GM20431 (cell line): ENCODE data around the gene RFX1.

Experiments
- in situ Hi-C: fragments of 300-500 bp; cut with MseI, MboI; formaldehyde crosslinking; loops from one replicate; pipeline ENCODE4 v1.15.0; 2020; ENCODE audit warnings: low sequenced_read_pairs; ENCODE audit not compliant: unreplicated experiment

The RFX1 gene

DNA sequence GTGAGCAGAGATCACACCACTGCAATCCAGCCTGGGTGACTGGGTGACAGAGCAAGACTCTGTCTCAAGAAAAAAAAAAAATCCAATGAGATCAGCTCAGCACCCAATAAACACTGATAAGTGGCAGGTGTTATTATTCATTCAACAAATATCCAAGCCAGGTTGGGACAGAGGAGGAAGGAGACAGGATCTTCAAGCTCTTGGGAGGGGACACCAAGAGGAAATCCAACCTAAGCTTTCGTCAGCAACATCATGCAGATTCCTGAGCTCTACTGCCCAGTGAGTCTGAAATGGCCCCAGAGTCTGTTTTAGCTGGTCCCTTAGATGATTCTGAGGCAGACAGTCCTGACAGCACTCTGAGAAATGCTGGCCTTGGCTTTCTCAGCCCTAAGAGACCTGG, 7.7 kb downstream of the RFX1 start:
- in situ Hi-C loops, result no loop called here

DNA sequence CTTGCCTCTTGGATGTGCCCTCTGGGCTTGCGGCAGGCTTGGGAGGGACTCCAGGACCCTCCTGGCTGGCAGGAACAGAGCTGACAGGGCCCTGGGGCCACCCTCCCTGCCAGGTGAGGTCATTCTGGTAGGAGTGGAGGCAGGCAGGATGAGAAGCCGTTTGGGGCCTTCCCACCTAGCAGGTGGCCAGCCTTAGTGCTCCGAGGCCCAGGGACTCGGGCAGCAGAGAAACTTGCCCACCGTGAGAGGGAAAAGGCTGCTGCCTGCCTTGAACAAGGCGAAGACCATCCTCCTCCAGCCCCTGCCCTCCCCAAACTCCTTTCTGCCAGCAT, 8.5 kb downstream of the RFX1 start:
- in situ Hi-C loops, result no loop called here

DNA sequence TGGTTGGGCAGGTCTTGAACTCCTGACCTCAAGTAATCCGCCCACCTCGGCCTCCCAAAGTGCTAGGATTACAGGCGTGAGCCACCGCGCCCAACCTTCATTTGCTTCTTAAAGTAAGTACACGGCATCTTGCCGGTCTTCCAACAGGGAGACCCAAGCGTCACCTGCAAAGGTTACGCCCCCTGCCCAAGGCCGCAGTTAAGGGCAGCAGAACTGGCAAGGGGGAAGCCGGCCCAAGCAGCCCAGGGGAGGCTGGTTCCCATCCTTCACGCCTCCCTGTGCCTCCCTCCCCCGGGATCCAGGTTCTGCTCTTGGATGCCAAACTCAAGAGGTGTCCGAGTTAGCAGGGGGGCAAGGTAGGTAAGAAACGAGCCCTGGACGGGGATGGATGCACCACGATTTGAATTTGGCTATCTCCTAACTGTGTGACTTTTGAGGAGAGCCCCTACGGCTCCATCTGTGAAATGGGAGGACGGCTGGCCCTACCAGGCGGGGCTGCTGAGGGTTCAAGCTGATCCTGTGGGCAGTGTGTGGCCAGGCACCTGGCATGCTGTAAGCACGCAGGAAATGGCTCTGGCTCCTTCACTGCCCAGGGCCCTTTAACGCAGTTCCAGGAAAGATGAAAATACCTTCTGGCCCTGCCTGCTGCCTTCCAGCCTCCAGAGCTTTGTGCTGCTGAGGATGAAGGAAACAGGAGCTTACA, 9.0 kb downstream of the RFX1 start:
- in situ Hi-C loops, result no loop called here

DNA sequence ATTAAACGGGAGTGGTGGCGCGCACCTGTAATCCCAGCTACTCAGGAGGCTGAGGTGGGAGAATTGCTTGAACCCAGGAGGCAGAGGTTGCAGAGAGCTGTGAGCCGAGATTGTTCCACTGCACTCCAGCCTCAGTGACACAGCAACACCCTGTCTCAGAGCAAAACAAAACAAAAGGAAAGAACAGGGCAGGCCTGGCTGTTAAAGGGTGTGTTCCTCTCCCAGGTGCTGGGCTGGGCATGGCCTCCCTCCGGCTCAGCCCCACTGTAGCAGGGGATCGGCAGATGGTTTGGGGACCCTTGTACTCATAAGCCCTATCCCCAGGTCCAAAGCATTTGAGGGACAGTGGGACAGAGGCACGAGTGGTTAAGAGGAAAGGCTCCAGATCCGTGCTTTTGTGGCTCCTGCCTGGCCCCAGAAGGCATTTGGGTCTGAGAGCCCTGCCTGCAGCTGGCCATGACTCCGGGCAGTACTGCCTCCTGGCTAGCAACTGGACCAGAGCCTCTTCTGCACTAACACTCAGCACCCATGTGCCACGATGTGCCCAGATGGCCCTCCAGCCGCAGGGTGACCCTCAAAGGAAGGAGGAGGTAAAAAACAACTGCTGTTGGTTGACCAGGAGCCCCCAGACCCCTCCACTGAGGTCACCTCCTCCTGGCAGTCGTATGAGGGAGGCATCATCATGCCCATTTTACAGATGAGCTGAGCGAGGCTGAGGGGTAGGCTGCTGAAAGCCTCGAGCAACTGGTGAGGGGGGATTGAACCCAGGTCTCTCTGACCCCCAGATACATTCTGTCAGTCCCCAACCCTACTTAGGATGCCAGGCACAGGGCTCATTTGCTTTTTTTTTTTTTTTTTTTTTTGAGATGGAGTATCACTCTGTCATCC, 10.0 kb downstream of the RFX1 start:
- in situ Hi-C loops, result no loop called here

DNA sequence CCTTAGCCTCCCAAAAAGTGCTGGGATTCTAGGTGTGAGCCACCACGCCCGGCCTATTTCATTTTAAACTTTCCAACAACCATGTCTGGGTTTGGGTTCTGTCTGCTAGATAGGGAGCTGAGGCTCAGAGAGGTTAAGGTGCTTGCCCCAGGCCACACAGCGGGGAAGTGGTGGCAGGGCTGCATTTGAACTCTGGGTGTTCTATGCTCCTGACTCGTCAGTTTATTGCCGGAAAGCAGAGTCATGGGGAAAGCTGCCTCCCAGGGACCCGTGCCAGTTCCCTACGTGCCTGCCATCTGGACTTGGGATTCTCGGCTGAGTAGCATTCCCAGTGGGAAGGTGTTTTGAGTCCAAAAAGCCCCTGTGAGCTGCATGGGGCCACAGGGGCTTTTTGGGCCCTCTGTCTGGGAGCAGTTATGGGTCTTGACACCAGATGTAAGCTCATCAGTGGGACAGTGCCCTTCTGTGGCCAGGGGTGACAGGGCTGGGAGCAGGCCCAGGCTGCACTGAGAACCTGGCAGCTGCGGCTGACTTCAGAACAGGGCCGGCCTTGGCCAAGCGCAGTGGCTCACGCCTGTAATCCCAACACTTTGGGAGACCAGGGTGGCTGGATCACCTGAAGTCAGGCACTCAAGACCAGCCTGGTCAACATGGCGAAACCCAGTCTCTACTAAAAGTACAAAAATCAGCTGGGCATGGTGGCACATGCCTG, 10.9 kb downstream of the RFX1 start:
- in situ Hi-C loops, result no loop called here

DNA sequence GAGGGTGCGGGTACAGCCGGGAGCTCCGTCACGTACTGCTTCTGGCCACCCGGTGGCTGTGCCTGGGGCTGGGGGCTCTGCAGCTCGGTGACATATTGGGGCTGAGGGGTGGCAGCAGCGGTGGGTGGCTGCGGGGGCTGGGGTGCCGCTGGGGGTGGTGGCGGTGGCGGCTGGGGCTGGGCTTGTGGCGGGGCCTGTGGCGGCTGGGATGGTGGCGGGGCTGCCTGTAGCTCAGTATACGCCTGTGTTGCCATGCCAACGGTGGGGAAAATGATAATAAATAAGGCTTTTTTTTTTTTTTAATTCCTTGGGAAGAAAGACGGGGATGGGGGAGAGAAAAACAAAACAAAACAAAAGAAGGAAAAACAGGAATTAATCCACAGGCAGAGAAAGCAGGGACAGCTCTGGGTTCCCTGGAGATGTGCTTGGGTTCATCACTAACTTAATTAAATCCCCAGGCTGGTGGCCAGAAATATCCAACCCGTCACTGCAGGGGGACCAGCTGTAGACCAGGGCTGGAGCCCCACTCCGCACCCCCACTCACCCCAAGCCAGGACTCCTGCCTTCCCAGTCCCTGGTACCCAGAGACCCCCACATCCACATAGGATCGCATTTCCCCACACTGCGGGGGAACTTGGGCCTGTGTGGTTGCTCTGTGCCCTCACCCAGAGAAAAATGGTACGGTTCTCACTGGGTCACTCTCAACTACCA, 12.4 kb downstream of the RFX1 start:
- in situ Hi-C loops, result no loop called here

DNA sequence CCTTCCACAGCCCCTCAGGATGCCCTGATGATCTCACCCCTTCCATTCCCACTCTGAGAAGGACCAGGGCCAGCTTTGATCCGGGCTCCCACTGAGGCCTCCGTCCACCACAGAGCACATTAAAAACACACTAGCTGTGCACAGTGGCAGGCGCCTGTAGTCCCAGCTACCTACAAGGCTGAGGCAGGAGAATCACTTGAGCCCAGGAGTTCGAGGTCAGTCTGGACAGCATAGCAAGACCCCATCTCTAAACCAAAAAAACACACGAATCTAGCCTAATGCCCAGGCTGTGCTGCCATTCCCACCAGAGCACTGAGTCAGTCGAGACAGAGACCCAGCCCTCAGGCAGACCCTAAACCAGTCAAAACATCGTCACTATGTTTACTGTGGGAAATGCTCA, 14.1 kb downstream of the RFX1 start:
- in situ Hi-C loops, result no loop called here

DNA sequence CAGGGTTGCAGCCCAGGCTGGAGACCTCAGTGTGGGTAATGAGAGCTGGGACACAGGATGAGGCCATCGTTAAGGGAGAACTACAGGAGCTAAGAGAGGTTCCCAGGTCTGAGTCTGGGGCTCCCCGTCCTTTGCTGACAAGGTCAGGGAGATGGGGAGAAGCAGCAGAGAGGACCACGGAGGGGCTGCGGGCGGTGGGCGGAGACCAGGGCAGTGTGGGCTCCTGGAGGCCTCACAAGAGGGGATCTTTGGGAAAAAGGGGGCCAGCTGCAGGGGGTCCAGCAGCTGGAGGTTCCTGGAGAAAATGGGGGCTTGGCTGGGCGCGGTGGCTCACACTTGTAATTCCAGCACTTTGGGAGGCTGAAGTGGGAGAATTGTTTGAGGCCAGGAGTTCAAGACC, 16.0 kb downstream of the RFX1 start:
- in situ Hi-C loops, result no loop called here

DNA sequence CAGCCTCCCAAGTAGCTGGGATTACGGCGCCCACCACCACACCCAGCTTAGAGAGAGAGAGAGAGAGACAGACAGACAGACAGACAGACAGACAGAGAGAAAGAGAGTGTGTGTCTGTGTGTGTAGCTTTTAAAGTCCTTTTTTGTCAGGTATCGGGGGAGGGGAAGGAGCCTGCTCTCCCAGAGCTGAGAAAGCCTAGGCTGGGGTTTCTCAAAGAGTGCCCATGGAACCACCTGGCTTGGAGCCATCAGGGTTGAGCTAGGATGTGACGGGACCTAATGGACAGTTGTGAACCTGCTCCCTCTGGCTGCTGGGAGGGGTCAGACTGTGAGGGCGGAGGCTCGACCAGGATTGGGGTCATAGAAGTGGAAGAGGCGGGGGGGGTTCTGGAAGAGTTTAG, 16.6 kb downstream of the RFX1 start:
- in situ Hi-C loops, result no loop called here

DNA sequence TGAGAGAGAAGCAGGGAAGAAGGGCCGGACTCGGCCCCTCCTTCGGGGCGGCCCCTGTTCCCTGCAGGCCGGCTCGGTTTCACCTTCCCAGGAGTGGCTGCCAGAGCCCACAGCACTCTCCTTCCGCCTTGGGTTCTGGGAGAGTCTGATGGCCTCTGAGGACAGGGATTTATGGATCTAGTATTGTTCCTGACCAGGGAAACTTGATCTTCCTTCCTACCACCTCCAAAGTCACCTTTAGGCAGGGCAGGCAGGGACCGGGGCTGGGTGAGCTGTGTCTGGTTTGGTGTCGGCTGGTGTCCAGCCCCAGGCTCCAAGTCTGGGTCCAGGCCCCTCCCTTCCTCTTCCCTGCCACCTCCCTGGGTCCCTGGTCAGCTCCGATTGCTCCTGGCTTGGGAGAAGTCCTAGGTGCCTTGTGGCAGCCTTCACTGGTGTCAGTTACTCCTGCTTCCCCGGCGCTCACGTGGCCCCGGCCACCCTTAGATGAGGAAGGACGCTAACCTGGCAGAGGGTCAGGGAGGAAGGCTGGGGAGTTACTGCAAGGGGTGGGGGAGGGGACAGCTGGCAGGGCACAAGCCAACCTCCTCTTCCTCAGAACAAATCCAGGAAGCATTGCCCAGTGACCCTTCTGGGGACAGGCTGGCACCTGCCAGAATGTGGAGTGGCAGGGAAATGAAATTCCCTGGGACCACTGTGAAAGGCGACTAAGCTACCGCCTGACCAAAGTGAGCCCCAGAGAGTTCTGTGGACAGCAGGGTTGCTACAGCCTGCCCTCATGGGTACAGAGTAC, 18.8 kb downstream of the RFX1 start:
- in situ Hi-C loops, result no loop called here

DNA sequence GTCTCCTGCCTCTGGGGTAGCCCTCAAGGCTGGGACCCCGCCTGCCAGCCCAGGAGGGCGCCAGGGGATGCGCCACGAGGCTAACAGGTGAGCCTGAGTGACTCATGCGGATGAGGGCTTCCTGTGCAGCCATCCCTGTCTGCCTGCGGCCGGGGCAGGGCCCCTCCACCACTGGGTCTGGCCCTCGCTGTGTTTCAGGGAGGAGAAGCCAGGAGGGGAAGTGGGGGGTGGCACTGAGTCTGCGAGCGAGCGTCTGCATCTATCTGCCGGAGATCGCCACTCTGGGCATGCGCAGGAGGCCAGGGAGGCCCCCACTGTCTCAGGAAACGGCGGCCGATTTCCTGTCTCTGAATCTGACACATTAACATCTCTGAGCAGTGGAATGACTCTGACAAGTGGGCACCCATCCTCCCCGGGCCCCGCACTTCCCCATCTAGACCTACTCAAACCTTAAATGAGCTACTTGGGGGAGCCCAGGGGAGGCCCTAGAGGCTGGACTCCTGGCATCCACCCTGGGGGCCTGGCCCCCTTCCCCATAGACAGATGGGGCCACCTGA, 19.7 kb downstream of the RFX1 start:
- in situ Hi-C loops, result no loop called here

DNA sequence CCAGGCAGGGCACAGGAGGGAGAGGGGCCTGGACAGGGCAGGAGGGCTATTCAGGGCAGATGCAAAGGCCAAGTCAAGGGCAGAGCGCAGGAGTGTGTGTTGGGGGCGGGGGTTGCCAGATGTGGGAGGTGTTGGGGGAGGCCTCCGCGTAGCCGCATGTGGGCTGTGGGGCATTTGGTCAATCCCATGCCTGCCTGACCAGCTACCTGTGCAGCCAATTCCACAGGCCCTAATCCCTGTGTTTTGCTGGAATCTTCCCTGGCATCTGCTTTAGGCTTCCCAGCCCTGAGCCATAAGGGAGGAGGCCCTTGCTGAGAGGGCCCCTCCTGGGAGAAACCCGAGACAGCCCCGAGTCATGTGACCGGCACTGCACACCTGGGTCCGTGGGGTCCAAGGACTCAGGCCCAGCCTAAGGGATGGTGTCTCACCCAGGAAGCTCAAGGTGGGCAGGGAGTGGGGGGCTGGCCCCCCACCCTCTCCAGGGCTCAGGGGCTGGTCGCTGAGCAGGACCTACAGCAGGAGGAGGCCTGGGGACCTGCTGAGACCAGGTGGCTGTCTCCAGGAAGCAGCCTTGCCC, 20.3 kb downstream of the RFX1 start:
- in situ Hi-C loops, result no loop called here

DNA sequence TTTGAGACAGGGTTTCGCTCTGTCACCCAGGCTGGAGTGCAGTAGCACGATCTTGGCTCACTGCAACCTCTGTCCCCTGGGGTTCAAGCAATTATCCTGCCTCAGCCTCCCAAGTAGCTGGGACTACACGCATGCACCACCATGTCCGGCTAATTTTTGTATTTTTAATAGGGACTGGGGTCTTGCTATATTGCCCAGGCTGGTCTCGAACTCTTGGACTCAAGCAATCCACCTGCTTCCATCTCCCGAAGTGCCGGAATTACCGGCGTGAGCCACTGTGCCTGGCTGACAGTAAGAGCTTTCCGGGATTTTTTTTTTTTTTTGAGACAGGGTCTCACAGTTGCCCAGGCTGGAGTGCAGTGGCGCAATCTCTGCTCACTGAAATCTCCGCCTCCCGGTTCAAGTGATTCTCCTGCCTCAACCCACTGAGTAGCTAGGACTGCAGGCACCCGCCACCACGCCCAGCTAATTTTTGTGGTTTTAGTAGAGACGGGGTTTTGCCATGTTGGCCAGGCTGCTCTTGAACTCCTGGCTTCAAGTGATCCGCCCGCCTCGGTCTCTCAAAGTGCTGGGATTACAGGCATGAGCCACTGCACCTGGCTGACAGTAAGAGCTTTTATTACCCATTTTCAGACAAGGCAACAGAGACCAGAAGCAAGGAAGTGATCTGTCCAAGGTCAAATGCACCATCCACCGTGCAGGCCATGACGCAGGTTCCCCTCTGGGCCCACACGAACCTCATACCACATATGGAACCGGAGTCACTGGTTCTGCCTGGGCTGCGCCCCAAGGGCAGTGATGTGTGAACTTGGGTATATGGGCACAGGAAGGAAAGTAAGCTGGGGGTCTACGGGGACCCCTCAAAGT, 21.0 kb downstream of the RFX1 start:
- in situ Hi-C loops, result no loop called here

DNA sequence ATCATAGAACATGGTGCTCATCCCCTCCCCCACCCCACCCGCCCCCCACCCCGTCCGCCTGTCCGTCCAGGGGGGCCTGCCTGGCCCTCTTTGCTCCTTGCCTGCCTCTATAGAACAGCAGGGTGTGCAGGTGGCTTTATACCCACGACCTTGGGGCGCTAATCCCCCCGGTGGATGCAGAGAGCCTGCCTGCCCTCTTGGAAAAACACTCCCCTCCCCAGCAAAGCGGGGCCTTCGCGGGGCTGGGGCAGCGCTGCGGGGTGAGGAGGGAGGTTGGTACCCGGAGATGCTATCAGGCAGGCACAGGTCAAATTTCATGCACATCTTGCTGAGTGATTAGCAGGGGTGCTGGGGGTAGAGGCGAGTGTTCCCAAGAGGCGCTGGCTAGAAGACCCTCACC, 21.9 kb downstream of the RFX1 start:
- in situ Hi-C loops, result no loop called here

DNA sequence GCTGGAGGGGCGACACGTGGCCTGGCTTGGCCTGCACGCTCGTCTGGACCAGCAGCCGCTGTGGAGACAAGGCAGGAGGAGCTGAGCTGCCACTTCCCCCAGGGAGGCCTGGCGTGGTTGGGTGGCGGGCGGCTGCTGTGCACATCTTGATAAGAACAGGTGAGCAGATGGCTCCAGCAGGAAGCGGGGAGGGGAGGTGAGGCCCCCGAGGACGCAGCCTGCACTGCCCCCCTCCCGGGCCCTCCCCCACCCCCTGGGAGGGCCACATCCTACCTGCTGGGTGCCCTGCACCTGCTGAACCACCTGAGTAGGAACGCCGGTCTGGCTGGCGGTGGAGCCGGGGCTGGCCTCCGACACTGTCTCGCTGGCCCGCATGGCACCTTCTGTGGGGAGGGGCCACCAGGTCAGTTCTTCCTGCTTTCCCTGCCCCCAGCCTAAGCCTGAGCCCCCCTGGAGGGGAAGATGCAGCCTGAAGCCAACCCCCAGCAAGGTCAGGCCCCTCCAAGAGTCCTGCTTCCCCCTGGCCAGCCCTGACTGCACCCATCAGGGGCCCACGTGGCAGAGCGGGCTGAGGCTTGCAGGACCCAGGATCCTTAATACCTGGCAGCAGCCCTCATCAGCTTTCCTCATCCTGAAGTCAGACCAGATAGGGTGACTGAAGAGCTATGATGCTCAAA, 22.8 kb downstream of the RFX1 start:
- in situ Hi-C loops, result no loop called here

DNA sequence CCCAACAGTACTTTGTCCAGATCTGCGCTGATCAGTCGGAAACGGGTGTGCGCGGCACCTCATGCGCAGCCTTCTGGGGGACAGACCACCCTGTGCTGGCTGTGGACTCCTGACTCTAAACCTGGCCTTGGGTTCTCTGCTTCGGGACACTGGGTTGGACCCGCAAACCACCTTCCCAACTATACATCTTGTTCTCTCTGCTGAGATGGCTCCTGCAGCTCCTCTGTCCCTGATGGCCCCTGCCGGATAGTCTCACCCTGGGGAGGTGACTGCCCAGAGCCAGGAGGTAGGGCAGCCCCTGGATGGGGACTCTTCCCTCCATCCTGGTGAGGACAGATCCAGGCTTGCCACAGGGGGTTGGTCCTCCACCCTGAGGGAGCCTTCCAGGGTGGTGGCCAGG, 23.3 kb downstream of the RFX1 start:
- in situ Hi-C loops, result no loop called here

DNA sequence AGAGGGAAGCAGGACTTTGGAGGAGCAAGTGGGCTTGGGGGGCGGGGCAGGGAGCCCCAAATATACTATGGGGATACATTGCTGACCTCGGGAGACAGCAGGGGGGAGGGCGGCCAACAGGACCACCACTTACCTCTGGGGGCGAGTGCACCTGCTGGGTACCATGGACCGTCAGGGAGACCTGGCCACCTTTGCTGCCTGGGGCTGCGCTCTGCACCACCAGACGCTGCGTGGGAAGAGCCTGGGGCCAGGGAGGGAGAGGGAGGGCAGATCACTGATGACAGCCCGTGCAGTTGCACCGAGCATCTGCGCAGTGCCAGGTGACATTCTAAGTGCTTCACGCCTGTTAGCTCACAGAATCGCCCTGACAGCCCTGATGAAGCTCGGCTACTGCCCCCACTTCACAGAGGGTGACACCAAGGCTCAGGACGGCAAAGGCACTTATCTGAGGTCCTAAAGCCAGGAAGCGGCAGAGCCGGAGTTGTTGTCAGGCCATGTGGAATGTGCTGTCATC, 24.1 kb downstream of the RFX1 start:
- in situ Hi-C loops, result no loop called here
